DOHH2 (cell line): ENCODE results near the gene EPHB1.

Experiments
- H3F3A ChIP-seq: fragments of 200-600 bp; sonication (generic), shearing (Covaris generic); 2 replicates; pipeline ENCODE4 v1.6.0; 2016; ENCODE audit warnings: antibody characterized with exemption, mild to moderate bottlenecking; ENCODE audit not compliant: control insufficient read depth, insufficient read depth
- H3K27ac ChIP-seq: fragments of 200-600 bp; sonication (generic); 2 replicates; pipeline ENCODE4 v1.5.1; 2014; ENCODE audit warnings: low read depth, mild to moderate bottlenecking, low read length, moderate library complexity
- H3K27me3 ChIP-seq: fragments of 200-600 bp; sonication (generic); 2 replicates; pipeline ENCODE4 v1.6.1; 2014; ENCODE audit warnings: mild to moderate bottlenecking, low read length, mixed read lengths; ENCODE audit not compliant: control insufficient read depth
- H3K36me3 ChIP-seq: fragments of 200-600 bp; sonication (generic); 2 replicates; pipeline ENCODE4 v1.6.1; 2014; ENCODE audit warnings: mild to moderate bottlenecking, low read length, moderate library complexity, mixed read lengths; ENCODE audit not compliant: control insufficient read depth
- H3K4me1 ChIP-seq: fragments of 200-600 bp; sonication (generic); 2 replicates; pipeline ENCODE4 v1.6.1; 2014; ENCODE audit warnings: mild to moderate bottlenecking, low read length, mixed read lengths; ENCODE audit not compliant: control insufficient read depth
- H3K4me2 ChIP-seq: fragments of 200-600 bp; sonication (generic); 2 replicates; pipeline ENCODE4 v1.6.0; 2014; ENCODE audit warnings: mild to moderate bottlenecking, low read length, moderate library complexity
- H3K4me3 ChIP-seq: fragments of 200-600 bp; sonication (generic); 2 replicates; pipeline ENCODE4 v1.5.1; 2014; ENCODE audit warnings: mild to moderate bottlenecking, low read length, mixed read lengths
- H3K79me2 ChIP-seq: fragments of 200-600 bp; sonication (generic); 2 replicates; pipeline ENCODE4 v1.6.1; 2014; ENCODE audit warnings: mild to moderate bottlenecking, low read length, mixed read lengths; ENCODE audit not compliant: control insufficient read depth
- H3K9me2 ChIP-seq: fragments of 200-600 bp; sonication (generic); replicated peaks from 2 replicates; pipeline ENCODE4 v1.6.1; 2014; ENCODE audit warnings: mild to moderate bottlenecking, low read length, mixed read lengths; ENCODE audit not compliant: control insufficient read depth
- H3K9me3 ChIP-seq: fragments of 200-600 bp; sonication (generic); 2 replicates; pipeline ENCODE4 v1.6.1; 2014; ENCODE audit warnings: antibody characterized with exemption, low read length, mixed read lengths; ENCODE audit not compliant: control insufficient read depth, insufficient read depth
- H4K20me1 ChIP-seq: fragments of 200-600 bp; sonication (generic); 2 replicates; pipeline ENCODE4 v1.6.0; 2014; ENCODE audit warnings: low read depth, mild to moderate bottlenecking, antibody characterized with exemption, low read length, moderate library complexity; ENCODE audit not compliant: control insufficient read depth, insufficient read depth
- CTCF ChIP-seq: fragments of 200-600 bp; sonication (generic); IDR thresholded peaks from one replicate; pipeline ENCODE4 v1.5.1; 2014; ENCODE audit warnings: antibody characterized with exemption, mild to moderate bottlenecking, low read depth, low read length; ENCODE audit not compliant: poor library complexity, severe bottlenecking
- EZH2phosphoT487 ChIP-seq: fragments of 200-600 bp; sonication (generic); IDR thresholded peaks from 2 replicates; pipeline ENCODE4 v1.6.1; 2017; ENCODE audit warnings: borderline replicate concordance, mild to moderate bottlenecking, antibody characterized with exemption, low read length, moderate library complexity, mixed read lengths

Gene EPHB1

DNA sequence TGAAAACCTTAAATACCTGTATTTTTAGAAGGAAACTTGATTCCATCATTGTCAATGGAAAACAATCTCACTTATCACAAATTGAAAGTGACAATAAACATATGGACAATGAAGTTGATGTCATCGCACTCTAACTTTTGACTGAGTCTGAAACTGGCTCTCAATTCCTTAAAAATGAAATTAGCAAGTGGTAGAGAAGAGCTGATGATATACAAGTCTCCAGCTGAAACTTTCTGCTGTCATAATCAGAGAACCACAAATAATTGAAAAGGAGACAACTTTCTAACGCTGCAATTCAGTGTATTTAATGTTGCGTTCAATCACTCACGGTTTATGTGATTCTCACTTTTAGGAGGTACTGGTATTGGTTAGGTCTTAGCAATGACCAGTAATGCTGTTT is 37.5 kb downstream of the EPHB1 start:
- Histone ChIP-seq H3K27ac (no peak overlapping the region), H3K36me3 (no peaks in the 10 kb centered on the region), H3K79me2 (no peaks in the 10 kb centered on the region), H4K20me1 (no peaks in the 10 kb centered on the region), H3K4me1 (no peaks in the 10 kb centered on the region), H3K4me3 (no peak overlapping the region), H3F3A (no peaks in the 10 kb centered on the region), H3K9me2 (no peaks in the 10 kb centered on the region), H3K9me3 (no peaks in the 10 kb centered on the region), H3K4me2 (no peak overlapping the region), H3K27me3 (peaks cover 6% of the 10 kb centered on the region)
- no peak for TF ChIP-seq EZH2phosphoT487
- TF ChIP-seq CTCF, result no peak

DNA sequence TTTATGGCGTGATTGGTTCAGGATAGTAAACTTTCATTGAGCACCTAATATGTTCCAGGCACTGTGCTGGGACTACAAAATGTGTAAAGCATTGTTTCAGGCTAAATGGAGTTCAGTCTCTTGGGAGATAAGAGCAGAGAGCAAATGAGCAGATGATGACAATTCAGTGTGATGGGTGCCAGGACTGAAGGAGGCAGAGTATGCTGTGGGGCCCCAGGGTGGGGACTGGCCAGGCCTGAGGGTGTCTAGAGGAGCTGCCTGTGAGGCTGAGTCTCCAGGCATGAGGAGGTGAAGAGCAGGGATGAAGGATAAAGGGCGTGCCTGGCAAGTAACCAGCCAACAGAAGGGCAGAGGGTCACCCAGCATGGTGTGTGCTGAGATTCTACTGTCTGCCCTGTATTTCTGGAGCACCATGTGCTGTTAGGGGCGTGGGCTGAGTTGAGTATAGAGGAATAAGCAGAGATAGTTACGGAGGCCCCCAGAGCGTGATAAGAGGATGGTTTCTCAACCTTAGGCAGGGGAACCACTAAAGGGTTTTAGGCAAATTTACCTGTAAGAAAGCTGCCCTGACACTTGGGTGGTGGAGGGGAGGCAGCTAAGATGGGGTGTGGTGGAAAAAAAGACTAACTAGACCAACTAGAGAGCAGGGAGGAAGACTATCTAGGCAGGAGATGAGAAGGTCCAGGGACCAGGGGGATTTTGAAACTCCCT is 38.5 kb downstream of the EPHB1 start:
- no peak overlapping the region for H3K27ac ChIP-seq
- H3K4me3 ChIP-seq, result no peak overlapping the region
- H3K9me2 ChIP-seq, result no peaks in the 10 kb centered on the region
- no peak overlapping the region for H3K4me2 ChIP-seq
- TF ChIP-seq EZH2phosphoT487 (no peak), CTCF (no peak)
- H3F3A ChIP-seq, result no peaks in the 10 kb centered on the region
- H4K20me1 ChIP-seq, result no peaks in the 10 kb centered on the region
- no peaks in the 10 kb centered on the region for H3K9me3 ChIP-seq
- no peaks in the 10 kb centered on the region for H3K27me3 ChIP-seq
- no peaks in the 10 kb centered on the region for H3K36me3 ChIP-seq
- no peaks in the 10 kb centered on the region for H3K79me2 ChIP-seq
- no peaks in the 10 kb centered on the region for H3K4me1 ChIP-seq

DNA sequence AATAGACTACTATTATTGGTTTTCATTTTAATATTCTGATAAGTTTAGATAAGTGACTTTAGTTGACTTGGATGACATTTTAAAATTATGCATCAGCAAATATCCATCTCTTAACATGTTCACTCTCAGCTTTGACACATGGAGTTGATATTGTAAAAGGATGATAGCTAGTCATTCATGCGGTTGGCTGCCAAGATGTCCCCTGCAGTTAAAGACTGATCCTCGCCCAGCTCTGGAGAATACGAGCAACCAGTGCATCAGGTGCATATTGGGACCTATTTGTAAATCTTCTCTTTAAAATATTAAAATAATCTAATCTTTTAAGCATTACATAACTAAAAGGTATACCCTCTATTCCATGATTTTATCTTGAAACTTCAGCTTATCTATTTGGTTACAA is 41.9 kb downstream of the EPHB1 start:
- H3K36me3 ChIP-seq, result no peaks in the 10 kb centered on the region
- no peaks in the 10 kb centered on the region for H3K4me1 ChIP-seq

More for the DNA sequence above, 41.9 kb downstream of the EPHB1 start:
- H3K27ac ChIP-seq, result no peak overlapping the region
- H3K9me3 ChIP-seq, result no peaks in the 10 kb centered on the region
- H3K4me3 ChIP-seq, result no peak overlapping the region
- TF ChIP-seq EZH2phosphoT487 (no peak), CTCF (no peak)
- H3K4me2 ChIP-seq, result no peak overlapping the region
- no peaks in the 10 kb centered on the region for H3F3A ChIP-seq
- H3K9me2 ChIP-seq, result no peaks in the 10 kb centered on the region
- H3K79me2 ChIP-seq, result no peaks in the 10 kb centered on the region
- no peaks in the 10 kb centered on the region for H3K27me3 ChIP-seq
- H4K20me1 ChIP-seq, result no peaks in the 10 kb centered on the region
